ENCODE data around the gene ARHGEF9. TPM values are rescaled to one million over a fixed set of nuclear protein-coding genes. Genes with fewer than 3 reads are reported as not detected.
A peak's percentile ranks its signal among the peaks of the same experiment; 100 is the strongest.

ARHGEF9 gene
- polyA plus RNA-seq, 1 donor (not counting 4 experiments of a cell fraction or from before 2014, with no cell fraction given), result 16.0 TPM

- no peak overlapping the region for H3K4me2 ChIP-seq (ENCODE audit: control insufficient read depth, extremely low read depth, insufficient read depth, low read depth, low read length)
- peak; percentile 2 for DNase-seq (ENCODE audit: low read depth, low spot score)
- no peak overlapping the region for H3K9ac ChIP-seq (ENCODE audit: control insufficient read depth, extremely low read depth, insufficient read depth, low read length)
- no peaks in the 10 kb centered on the region for H3K9me3 ChIP-seq (ENCODE audit: control insufficient read depth, low read depth, low read length)
- no peak overlapping the region for H3K4me3 ChIP-seq (ENCODE audit: control insufficient read depth in 2 of 3, extremely low read depth in 1 of 3, insufficient read depth in 2 of 3, low read depth in 1 of 3, low read length in 3 of 3)
- no peak overlapping the region for H3K27ac ChIP-seq (ENCODE audit: control insufficient read depth, insufficient read depth, low read length)
- FAIRE-seq, result no peak
- no peaks in the 10 kb centered on the region for H3K27me3 ChIP-seq (ENCODE audit: control insufficient read depth, extremely low read depth, insufficient read depth, low read length)
- H3K36me3 ChIP-seq (ENCODE audit: control insufficient read depth in 2 of 2, extremely low read depth in 1 of 2, insufficient read depth in 2 of 2, low read length in 2 of 2), result no peaks in the 10 kb centered on the region
- H2AFZ ChIP-seq (ENCODE audit: control insufficient read depth, low read length), result no peak overlapping the region
- H3K9me1 ChIP-seq (ENCODE audit: control insufficient read depth, extremely low read depth, insufficient read depth, low read length), result no peaks in the 10 kb centered on the region
- H3K79me2 ChIP-seq (ENCODE audit: control insufficient read depth, insufficient read depth, low read length), result peaks cover 1% of the 10 kb centered on the region
- H3K4me1 ChIP-seq (ENCODE audit: control insufficient read depth, extremely low read depth, insufficient read depth, low read length), result peaks cover 15% of the 10 kb centered on the region
- TF ChIP-seq EZH2 (IDR thresholded peaks at IDR 0.05; ENCODE audit: low read length) (no peak), CTCF (optimal IDR thresholded peaks at IDR 0.05 in 1 of 3, IDR thresholded peaks at IDR 0.05 in 1 of 3, conservative IDR thresholded peaks at IDR 0.05 in 1 of 3; ENCODE audit: extremely low read depth in 1 of 3, insufficient read depth in 2 of 3, low read length in 3 of 3) (no peak)
- dilution Hi-C loops (cut with MboI; ENCODE audit: extremely low pct_ligation_motif_present, low sequenced_read_pairs), result no loop called here
- H4K20me1 ChIP-seq (ENCODE audit: control insufficient read depth, extremely low read depth, insufficient read depth, low read length), result no peaks in the 10 kb centered on the region
These were observed 37.7 kb downstream of the ARHGEF9 start for GRCh38 chrX:63747331-63747730.

GRCh38 chrX:63746715-63747114 lies 38.3 kb downstream of the ARHGEF9 start:
- Histone ChIP-seq H3K27ac (ENCODE audit: control insufficient read depth, insufficient read depth, low read length) (peak overlapping the region; percentile 9), H3K9me3 (ENCODE audit: control insufficient read depth, low read depth, low read length) (no peaks in the 10 kb centered on the region), H3K9me1 (ENCODE audit: control insufficient read depth, extremely low read depth, insufficient read depth, low read length) (no peaks in the 10 kb centered on the region), H3K4me1 (ENCODE audit: control insufficient read depth, extremely low read depth, insufficient read depth, low read length) (peaks cover 12% of the 10 kb centered on the region), H3K9ac (ENCODE audit: control insufficient read depth, extremely low read depth, insufficient read depth, low read length) (no peak overlapping the region), H3K4me3 (ENCODE audit: control insufficient read depth in 2 of 3, extremely low read depth in 1 of 3, insufficient read depth in 2 of 3, low read depth in 1 of 3, low read length in 3 of 3) (no peak overlapping the region), H3K27me3 (ENCODE audit: control insufficient read depth, extremely low read depth, insufficient read depth, low read length) (no peaks in the 10 kb centered on the region), H3K79me2 (ENCODE audit: control insufficient read depth, insufficient read depth, low read length) (peaks cover 1% of the 10 kb centered on the region), H3K36me3 (ENCODE audit: control insufficient read depth in 2 of 2, extremely low read depth in 1 of 2, insufficient read depth in 2 of 2, low read length in 2 of 2) (no peaks in the 10 kb centered on the region), H2AFZ (ENCODE audit: control insufficient read depth, low read length) (no peak overlapping the region), H3K4me2 (ENCODE audit: control insufficient read depth, extremely low read depth, insufficient read depth, low read depth, low read length) (no peak overlapping the region), H4K20me1 (ENCODE audit: control insufficient read depth, extremely low read depth, insufficient read depth, low read length) (no peaks in the 10 kb centered on the region)
- no peak for DNase-seq (ENCODE audit: low read depth, low spot score)
- dilution Hi-C loops (cut with MboI; ENCODE audit: extremely low pct_ligation_motif_present, low sequenced_read_pairs), result no loop called here
- FAIRE-seq, result no peak
- TF ChIP-seq CTCF (optimal IDR thresholded peaks at IDR 0.05 in 1 of 3, IDR thresholded peaks at IDR 0.05 in 1 of 3, conservative IDR thresholded peaks at IDR 0.05 in 1 of 3; ENCODE audit: extremely low read depth in 1 of 3, insufficient read depth in 2 of 3, low read length in 3 of 3) (no peak), EZH2 (IDR thresholded peaks at IDR 0.05; ENCODE audit: low read length) (no peak)

Measured in keratinocyte (primary cell).